HUDEP-2 (cell line): ENCODE measurements around the gene KRT6C.
A peak's percentile ranks its signal among the peaks of the same experiment; 100 is the strongest.
"Not testable (repeated sequence)": the region's sequence is repeated elsewhere in the genome, so short reads cannot be mapped to it uniquely, and the experiment has no call there.

ENCODE experiments used
- DNase-seq, 76 experiments: peaks; one replicate each; lab custom pipeline; 2025; ENCODE audit not compliant: unreplicated experiment in 76 of 76; lab: John Stamatoyannopoulos, UW

Gene KRT6C

GRCh38 chr12:52500574-52500973 is 27.0 kb upstream of the KRT6C start:
- DNase-seq: not testable (repeated sequence)

- no peak for DNase-seq
These were observed 26.4 kb upstream of the KRT6C start for GRCh38 chr12:52499806-52500560.

GRCh38 chr12:52498946-52499345 is 25.3 kb upstream of the KRT6C start:
- DNase-seq: no peak

- DNase-seq: no peak
These were observed 24.4 kb upstream of the KRT6C start for GRCh38 chr12:52497975-52498374.

GRCh38 chr12:52496590-52497071 is 23.0 kb upstream of the KRT6C start:
- DNase-seq: no peak

- no peak for DNase-seq
These were observed 22.4 kb upstream of the KRT6C start for GRCh38 chr12:52496054-52496453.

GRCh38 chr12:52495389-52495788 is 21.8 kb upstream of the KRT6C start:
- peak in 6 of 76 experiments; percentile 1 to 25 (median 5) for DNase-seq

GRCh38 chr12:52494518-52494917 is 20.9 kb upstream of the KRT6C start:
- DNase-seq: no peak

GRCh38 chr12:52494100-52494499 is 20.5 kb upstream of the KRT6C start:
- no peak for DNase-seq

- DNase-seq: no peak
These were observed 19.6 kb upstream of the KRT6C start, which contains the start of gene KRT6A for GRCh38 chr12:52493172-52493571. TSS of gene KRT6A (minus strand) at chr12:52493257. CDS start at chr12:52493188, 69 bp downstream.

- DNase-seq: not testable (repeated sequence)
These were observed 18.8 kb upstream of the KRT6C start for GRCh38 chr12:52492405-52492804.

GRCh38 chr12:52491495-52491894 is 17.9 kb upstream of the KRT6C start:
- not testable (repeated sequence) for DNase-seq

GRCh38 chr12:52488736-52489135 is 15.1 kb upstream of the KRT6C start:
- DNase-seq: no peak

- not testable (repeated sequence) for DNase-seq
These were observed 14.3 kb upstream of the KRT6C start for GRCh38 chr12:52487744-52488443.

GRCh38 chr12:52487211-52487610 is 13.6 kb upstream of the KRT6C start:
- no peak for DNase-seq

GRCh38 chr12:52486166-52487105 is 12.8 kb upstream of the KRT6C start:
- DNase-seq: no peak

GRCh38 chr12:52480073-52480472 is 6.5 kb upstream of the KRT6C start:
- DNase-seq: no peak

- no peak for DNase-seq
These were observed 4.0 kb upstream of the KRT6C start for GRCh38 chr12:52477651-52478050.

GRCh38 chr12:52474212-52474611 is 607 bp upstream of the KRT6C start:
- no peak for DNase-seq

GRCh38 chr12:52469853-52470252 is 3.8 kb downstream of the KRT6C start:
- DNase-seq: no peak

GRCh38 chr12:52464897-52465296 is 8.7 kb downstream of the KRT6C start:
- no peak for DNase-seq
